Measurements from ENCODE around the gene CTNNA2.

Gene CTNNA2

DNA sequence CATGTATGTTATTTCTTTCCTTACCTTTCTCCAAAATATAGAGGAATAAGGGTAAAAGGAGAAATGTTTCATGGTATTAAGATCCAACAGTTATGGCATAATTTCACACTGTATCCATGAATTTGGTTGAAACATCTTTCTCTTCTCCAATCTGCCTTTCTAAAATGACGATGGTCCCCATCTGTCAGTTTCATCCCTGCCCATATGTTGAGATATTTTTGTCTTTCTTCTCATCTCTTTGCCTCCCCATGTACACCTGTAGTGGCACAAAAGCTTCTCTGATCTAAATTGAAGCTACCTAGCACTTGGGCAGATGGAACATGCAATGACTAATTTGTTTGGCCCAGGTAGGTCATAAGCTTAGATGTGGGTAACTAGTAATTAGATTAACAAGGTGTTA, 882.4 kb downstream of the CTNNA2 start:
- H3K4me3 ChIP-seq (ENCODE audit: low read depth, low read length) = no peak overlapping the region
- no peak for DNase-seq (ENCODE audit: low read depth)
- TF ChIP-seq, protein P1, sequence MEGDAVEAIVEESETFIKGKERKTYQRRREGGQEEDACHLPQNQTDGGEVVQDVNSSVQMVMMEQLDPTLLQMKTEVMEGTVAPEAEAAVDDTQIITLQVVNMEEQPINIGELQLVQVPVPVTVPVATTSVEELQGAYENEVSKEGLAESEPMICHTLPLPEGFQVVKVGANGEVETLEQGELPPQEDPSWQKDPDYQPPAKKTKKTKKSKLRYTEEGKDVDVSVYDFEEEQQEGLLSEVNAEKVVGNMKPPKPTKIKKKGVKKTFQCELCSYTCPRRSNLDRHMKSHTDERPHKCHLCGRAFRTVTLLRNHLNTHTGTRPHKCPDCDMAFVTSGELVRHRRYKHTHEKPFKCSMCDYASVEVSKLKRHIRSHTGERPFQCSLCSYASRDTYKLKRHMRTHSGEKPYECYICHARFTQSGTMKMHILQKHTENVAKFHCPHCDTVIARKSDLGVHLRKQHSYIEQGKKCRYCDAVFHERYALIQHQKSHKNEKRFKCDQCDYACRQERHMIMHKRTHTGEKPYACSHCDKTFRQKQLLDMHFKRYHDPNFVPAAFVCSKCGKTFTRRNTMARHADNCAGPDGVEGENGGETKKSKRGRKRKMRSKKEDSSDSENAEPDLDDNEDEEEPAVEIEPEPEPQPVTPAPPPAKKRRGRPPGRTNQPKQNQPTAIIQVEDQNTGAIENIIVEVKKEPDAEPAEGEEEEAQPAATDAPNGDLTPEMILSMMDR (IDR thresholded peaks at IDR 0.05; ENCODE audit: insufficient read depth, low read depth, low read length, missing control alignments) = no peak

- H3K4me3 ChIP-seq (ENCODE audit: low read depth, low read length) = no peak overlapping the region
- DNase-seq (ENCODE audit: low read depth) = no peak
- TF ChIP-seq, protein P1 (IDR thresholded peaks at IDR 0.05; ENCODE audit: insufficient read depth, low read depth, low read length, missing control alignments) = no peak
These were observed 883.4 kb downstream of the CTNNA2 start for GRCh38 chr2:80396276-80396675.

GRCh38 chr2:80403081-80403480, 890.2 kb downstream of the CTNNA2 start:
- H3K4me3 ChIP-seq (ENCODE audit: low read depth, low read length) = no peak overlapping the region
- no peak for DNase-seq (ENCODE audit: low read depth)
- TF ChIP-seq, protein P1 (IDR thresholded peaks at IDR 0.05; ENCODE audit: insufficient read depth, low read depth, low read length, missing control alignments) = no peak

DNA sequence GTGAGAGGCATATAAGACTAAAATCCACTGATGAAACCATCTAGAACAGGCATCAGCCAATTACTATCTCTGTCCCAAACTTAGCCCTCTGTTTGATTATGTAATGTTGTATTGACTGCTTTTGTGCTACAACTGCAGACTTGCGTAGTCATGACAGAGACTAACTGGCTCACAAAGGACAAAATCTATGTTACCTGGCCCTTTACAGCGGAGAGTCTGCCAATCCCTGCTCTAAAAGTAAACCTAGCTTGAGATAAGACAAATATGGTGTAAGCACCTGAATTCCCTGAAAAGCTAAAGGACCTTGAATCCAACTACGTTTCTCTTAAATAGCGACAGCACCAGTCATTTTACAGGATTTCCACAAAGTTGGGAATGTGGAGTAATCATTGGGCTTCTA, 894.5 kb downstream of the CTNNA2 start:
- no peak overlapping the region for H3K4me3 ChIP-seq (ENCODE audit: low read depth, low read length)
- TF ChIP-seq, protein P1 (IDR thresholded peaks at IDR 0.05; ENCODE audit: insufficient read depth, low read depth, low read length, missing control alignments) = no peak
- DNase-seq (ENCODE audit: low read depth) = no peak

- TF ChIP-seq, protein P1 (IDR thresholded peaks at IDR 0.05; ENCODE audit: insufficient read depth, low read depth, low read length, missing control alignments) = no peak
- H3K4me3 ChIP-seq (ENCODE audit: low read depth, low read length) = no peak overlapping the region
- no peak for DNase-seq (ENCODE audit: low read depth)
These were observed 897.5 kb downstream of the CTNNA2 start for GRCh38 chr2:80410346-80410745.

DNA sequence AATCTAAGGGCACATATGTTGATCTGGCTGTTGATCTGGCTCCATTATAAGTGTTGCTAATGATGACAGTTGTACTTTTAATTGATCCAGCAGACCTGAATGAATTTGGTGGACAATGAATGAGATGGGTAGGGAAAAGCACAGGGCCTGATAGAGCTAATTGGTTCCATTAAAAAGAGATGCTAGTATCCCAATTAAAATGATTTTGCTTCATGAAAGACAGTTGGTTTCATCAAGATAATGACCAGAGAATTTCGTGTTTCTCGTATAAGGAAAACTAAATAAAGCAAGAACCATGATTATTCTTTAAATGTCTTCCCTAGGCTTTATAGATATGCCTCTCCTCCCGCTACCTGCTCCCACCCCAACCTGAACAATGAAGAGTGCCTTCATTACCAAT, 900.3 kb downstream of the CTNNA2 start:
- TF ChIP-seq, protein P1 (IDR thresholded peaks at IDR 0.05; ENCODE audit: insufficient read depth, low read depth, low read length, missing control alignments) = no peak
- DNase-seq (ENCODE audit: low read depth) = no peak
- H3K4me3 ChIP-seq (ENCODE audit: low read depth, low read length) = no peak overlapping the region

DNA sequence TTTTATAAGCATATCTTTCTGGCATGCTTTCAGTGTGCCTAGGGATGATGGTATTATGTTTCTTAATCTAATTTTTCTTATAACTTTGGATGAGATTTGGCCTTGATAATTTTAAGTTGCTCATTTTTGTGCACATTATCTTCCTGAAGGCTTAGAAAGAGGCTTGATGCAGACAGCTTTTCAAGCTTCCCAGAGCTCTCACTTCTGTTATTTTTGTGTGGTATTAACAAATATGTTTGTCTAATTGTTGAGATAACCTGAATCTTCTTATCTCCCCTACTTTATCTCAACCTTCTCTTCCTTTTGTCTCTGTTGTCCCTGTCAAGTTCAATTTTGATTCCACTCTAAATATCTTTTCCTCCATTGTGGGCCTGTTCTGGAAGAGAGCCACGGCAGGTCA, 904.9 kb downstream of the CTNNA2 start:
- DNase-seq (ENCODE audit: low read depth) = no peak
- TF ChIP-seq, protein P1 (IDR thresholded peaks at IDR 0.05; ENCODE audit: insufficient read depth, low read depth, low read length, missing control alignments) = no peak
- H3K4me3 ChIP-seq (ENCODE audit: low read depth, low read length) = no peak overlapping the region
